ENCODE results near the gene FRMD3.
A peak's percentile ranks its signal among the peaks of the same experiment; 100 is the strongest.

FRMD3 gene

DNA sequence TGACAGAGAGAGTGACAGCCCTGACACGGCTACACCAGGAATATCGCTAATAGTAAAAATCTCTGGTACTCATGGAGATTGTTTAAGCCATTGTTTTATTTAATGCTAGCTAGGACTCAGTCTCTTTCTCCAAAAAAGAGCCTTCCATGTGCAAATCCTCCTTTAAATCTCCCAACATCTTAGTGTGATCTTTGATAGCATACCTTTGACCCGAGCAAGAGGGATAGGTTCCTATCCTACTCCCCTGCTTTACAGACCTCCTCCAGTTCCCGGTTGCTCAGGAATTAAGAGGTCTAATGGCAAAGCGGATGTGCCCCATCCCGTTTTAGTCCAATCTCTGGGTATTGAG is 663 bp upstream of the FRMD3 start:
- TF ChIP-seq, protein P1, sequence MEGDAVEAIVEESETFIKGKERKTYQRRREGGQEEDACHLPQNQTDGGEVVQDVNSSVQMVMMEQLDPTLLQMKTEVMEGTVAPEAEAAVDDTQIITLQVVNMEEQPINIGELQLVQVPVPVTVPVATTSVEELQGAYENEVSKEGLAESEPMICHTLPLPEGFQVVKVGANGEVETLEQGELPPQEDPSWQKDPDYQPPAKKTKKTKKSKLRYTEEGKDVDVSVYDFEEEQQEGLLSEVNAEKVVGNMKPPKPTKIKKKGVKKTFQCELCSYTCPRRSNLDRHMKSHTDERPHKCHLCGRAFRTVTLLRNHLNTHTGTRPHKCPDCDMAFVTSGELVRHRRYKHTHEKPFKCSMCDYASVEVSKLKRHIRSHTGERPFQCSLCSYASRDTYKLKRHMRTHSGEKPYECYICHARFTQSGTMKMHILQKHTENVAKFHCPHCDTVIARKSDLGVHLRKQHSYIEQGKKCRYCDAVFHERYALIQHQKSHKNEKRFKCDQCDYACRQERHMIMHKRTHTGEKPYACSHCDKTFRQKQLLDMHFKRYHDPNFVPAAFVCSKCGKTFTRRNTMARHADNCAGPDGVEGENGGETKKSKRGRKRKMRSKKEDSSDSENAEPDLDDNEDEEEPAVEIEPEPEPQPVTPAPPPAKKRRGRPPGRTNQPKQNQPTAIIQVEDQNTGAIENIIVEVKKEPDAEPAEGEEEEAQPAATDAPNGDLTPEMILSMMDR (conservative IDR thresholded peaks at IDR 0.05): peak; percentile 49

DNA sequence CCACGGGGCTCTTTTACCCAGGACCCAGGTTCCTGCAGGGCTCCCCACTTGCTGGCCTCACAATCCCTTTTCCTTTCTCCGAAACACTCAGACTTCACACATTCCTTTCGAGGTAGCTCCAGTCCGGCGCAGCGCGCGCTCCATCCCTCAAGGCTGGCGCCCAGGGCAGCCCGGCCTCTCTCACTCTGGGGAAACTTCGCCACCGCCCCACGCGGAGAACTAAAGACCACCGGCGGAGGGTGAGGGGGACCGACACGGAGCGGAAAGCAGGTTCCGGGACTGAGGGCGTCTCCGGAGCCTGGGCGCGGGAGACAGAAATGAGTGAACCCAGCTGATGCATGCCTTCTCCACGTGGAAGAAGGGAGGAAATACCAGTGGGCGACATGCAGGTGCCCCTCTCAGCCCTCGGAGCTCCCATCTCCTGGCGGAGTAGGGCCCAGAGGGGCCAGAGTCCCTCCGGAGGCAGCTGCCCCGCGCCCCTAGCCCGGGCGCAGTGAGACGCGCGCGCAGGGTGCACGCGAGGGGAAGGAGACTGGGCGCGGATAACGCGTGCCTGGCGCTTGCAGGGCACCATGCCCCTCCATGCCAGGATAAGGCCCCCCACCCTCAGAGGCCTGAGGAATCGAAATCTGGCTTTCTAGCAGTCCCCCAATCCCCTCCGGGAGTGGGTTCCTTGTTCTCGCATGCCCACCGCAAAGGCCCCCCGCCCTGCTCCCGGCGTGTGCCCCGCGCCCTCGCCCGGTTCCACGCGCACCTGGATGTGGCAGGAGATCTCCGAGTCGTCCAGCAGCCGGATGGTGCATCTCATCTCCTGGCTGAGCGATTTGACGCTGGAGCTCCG is 650 bp downstream of the FRMD3 start:
- peak overlapping the region; percentile 67; the same call in 1 of the 2 replicates for H3K27ac ChIP-seq
- TF ChIP-seq, protein P1 (conservative IDR thresholded peaks at IDR 0.05): no peak

More for the DNA sequence above, 663 bp upstream of the FRMD3 start:
- H3K27ac ChIP-seq: peak overlapping the region; percentile 67

- TF ChIP-seq, protein P1 (conservative IDR thresholded peaks at IDR 0.05): no peak
- H3K27ac ChIP-seq: no peak overlapping the region
Measured at GRCh38 chr9:83536332-83536731, 1.9 kb downstream of the FRMD3 start.

- TF ChIP-seq, protein P1 (conservative IDR thresholded peaks at IDR 0.05): no peak
- no peak overlapping the region for H3K27ac ChIP-seq
Measured at GRCh38 chr9:83535736-83536135, 2.5 kb downstream of the FRMD3 start.

- no peak overlapping the region for H3K27ac ChIP-seq
- TF ChIP-seq, protein P1 (conservative IDR thresholded peaks at IDR 0.05): no peak
Measured at GRCh38 chr9:83533296-83533695, 4.9 kb downstream of the FRMD3 start.

GRCh38 chr9:83526901-83527300 is 11.3 kb downstream of the FRMD3 start:
- TF ChIP-seq, protein P1 (conservative IDR thresholded peaks at IDR 0.05): no peak
- H3K27ac ChIP-seq: no peak overlapping the region

DNA sequence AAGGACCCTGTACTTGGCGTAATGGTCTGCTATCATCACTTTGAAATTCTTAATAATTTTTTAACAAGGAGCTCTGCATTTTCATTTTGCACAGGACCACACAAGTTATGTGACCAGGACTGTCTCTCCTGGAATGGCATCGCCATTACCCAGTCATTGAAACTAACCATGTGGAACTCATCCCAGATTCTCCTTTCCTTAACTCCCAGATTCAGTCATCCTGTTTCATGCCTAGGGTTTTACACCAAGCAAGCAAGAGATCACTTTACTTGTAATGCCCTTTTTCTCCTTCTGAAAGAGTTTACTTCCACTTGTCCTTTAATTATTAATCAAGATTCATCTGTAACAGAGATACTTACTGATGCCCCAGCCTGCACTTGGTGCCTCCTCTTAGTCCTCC is 12.0 kb downstream of the FRMD3 start:
- no peak overlapping the region for H3K27ac ChIP-seq
- TF ChIP-seq, protein P1 (conservative IDR thresholded peaks at IDR 0.05): no peak

All from VCaP (cell line).